CD4-positive, alpha-beta T cell (primary cell): ENCODE measurements around the gene ENPP7. TPM values are rescaled to one million over a fixed set of nuclear protein-coding genes. Genes with fewer than 3 reads are reported as not detected.

ENCODE experiments used
- ATAC-seq: fragments of 200-7000 bp; cut with Tn5 transposase; one replicate; pipeline ENCODE4 v1.10.0; 2022; ENCODE audit warnings: mild to moderate bottlenecking; ENCODE audit not compliant: poor library complexity
- CTCF ChIA-PET: fragments of 350-600 bp; sonication (Branson Sonifier 250); formaldehyde crosslinking; loops from one replicate; lab custom pipeline; 2021; ENCODE audit warnings: antibody characterized with exemption, inconsistent platforms; lab: Charles Lee
- POLR2A ChIA-PET: fragments of 350-600 bp; sonication (Branson Sonifier 250); formaldehyde crosslinking; loops from one replicate; lab custom pipeline; 2021; ENCODE audit warnings: antibody characterized with exemption, inconsistent platforms; lab: Charles Lee
- DNase-seq, 14 experiments: peaks; one replicate each; pipeline ENCODE4 v3.0.0-alpha.2; 2013 to 2020; ENCODE audit warnings: mixed read lengths in 2 of 14
- H3K27ac ChIP-seq, 2 donors: one replicate each; pipeline versions ENCODE4 v1.5.1 to v1.7.0; 2013; ENCODE audit warnings: low read length in 2 of 2, low read depth in 1 of 2, mild to moderate bottlenecking in 1 of 2
- H3K27me3 ChIP-seq, 2 experiments: 1 replicate in 1 of 2; 2 replicates in 1 of 2; pipeline versions ENCODE4 v1.6.1 to v1.7.0; 2013; ENCODE audit warnings: low read length in 2 of 2, control low read depth in 1 of 2, mild to moderate bottlenecking in 1 of 2, moderate library complexity in 1 of 2; ENCODE audit not compliant: insufficient read depth in 2 of 2, control insufficient read depth in 1 of 2
- H3K36me3 ChIP-seq: one replicate; pipeline ENCODE4 v1.6.1; 2013; ENCODE audit warnings: low read length, control low read depth; ENCODE audit not compliant: insufficient read depth
- H3K4me1 ChIP-seq: one replicate; pipeline ENCODE4 v1.6.1; 2013; ENCODE audit warnings: low read length, control low read depth; ENCODE audit not compliant: insufficient read depth
- H3K4me3 ChIP-seq: one replicate; pipeline ENCODE4 v1.5.1; 2013; ENCODE audit warnings: mild to moderate bottlenecking, low read length, moderate library complexity
- H3K9me3 ChIP-seq, 2 experiments: 1 replicate in 1 of 2; 2 replicates in 1 of 2; pipeline versions ENCODE4 v1.6.1 to v1.7.0; 2013; ENCODE audit warnings: low read length in 2 of 2, mild to moderate bottlenecking in 2 of 2, control low read depth in 1 of 2, moderate library complexity in 1 of 2; ENCODE audit not compliant: control insufficient read depth in 1 of 2, insufficient read depth in 1 of 2
- H3K27ac Mint-ChIP-seq: one replicate; pipeline ENCODE4 v1.8.0; 2020; ENCODE audit warnings: mixed read lengths
- H3K27me3 Mint-ChIP-seq: one replicate; pipeline ENCODE4 v1.8.0; 2021; ENCODE audit warnings: mixed read lengths
- H3K36me3 Mint-ChIP-seq: one replicate; pipeline ENCODE4 v1.8.0; 2021; ENCODE audit warnings: low read depth, mixed read lengths
- H3K4me1 Mint-ChIP-seq: one replicate; pipeline ENCODE4 v1.8.0; 2021; ENCODE audit warnings: low read depth, mixed read lengths
- H3K4me3 Mint-ChIP-seq: one replicate; pipeline ENCODE4 v1.8.0; 2020; ENCODE audit warnings: mild to moderate bottlenecking, mixed read lengths
- H3K9me3 Mint-ChIP-seq: one replicate; pipeline ENCODE4 v1.8.0; 2020; ENCODE audit warnings: mixed read lengths
- intact Hi-C, 2 experiments: fragments of 100-400 bp; cut with DNase I in 1 of 2; cut with micrococcal nuclease in 1 of 2; formaldehyde crosslinking; loops; one replicate each; pipeline versions ENCODE4 v1.15.1 to v1.9.0; 2023 to 2025; cut with DNase I, micrococcal nuclease
- total RNA-seq, 174 experiments: library from RNA in 2 of 174; stranded (reverse) in 2 of 174; gene quantifications; one replicate each; pipeline ENCODE4 v1.2.3 and lab custom pipeline; 2021 to 2026
- TF ChIP-seq, protein P1 (sequence below): fragments of 200-600 bp; IDR thresholded peaks from one replicate; pipeline ENCODE4 v1.8.0; 2022; ENCODE audit warnings: antibody characterized with exemption, mild to moderate bottlenecking

ENPP7 gene
- total RNA-seq, 2 experiments from 2014 or later = not detected

DNA sequence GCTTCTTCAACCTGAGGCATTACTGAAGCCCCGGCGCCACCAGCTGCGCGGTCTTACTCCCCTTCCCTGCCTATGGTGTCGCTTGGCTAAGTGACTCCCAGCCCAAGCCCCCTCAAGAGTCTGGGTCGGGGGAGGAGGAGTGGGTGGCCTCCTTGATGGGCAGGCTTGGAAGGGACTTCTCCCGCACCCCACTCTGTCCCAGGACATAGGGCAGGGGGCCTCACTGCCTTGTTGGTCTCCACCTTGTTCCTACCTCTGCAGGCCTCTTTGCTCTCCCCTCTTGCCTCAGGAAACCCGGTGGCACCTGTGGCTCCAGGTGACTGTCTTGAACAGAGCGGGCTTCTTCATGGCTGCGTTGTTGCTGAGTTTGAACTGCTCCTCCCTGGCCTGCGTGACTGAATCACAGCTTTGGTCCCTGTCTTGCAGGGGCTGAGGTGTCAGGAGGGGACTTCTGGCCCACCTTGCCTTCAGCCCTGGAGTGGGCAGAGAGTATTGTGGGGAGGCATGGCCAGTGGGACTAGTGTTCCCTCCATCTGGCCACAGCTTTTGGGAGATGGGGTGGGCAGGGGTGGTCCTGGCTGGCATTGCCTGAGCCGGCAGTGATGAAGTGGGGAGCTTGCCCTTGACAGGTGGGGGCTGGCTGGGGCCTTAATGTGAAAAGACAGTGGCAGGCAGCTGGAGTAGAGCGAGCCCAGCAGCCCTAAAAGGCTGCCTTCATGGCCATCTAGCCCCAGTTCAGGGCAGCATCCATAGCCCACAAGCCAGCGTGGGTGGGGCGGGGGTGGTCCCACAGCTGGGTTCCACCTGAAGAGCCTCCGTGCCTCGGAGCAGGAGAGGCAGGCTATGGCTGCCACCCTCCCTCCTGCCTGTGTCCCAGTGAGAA is 54.5 kb downstream of the ENPP7 start:
- Histone ChIP-seq H3K4me3 (no peak overlapping the region), H3K36me3 (no peaks in the 10 kb centered on the region), H3K27ac (no peak overlapping the region), H3K4me1 (peaks cover 15% of the 10 kb centered on the region), H3K27me3 (peaks cover 68 to 73% of the 10 kb centered on the region in 2 experiments), H3K9me3 (peaks cover 0 to 21% of the 10 kb centered on the region in 2 experiments)
- no peak for DNase-seq
- Mint-ChIP-seq H3K27me3 (peaks cover 78% of the 10 kb centered on the region), H3K4me3 (no peak overlapping the region), H3K36me3 (no peaks in the 10 kb centered on the region), H3K9me3 (no peaks in the 10 kb centered on the region), H3K27ac (no peak overlapping the region), H3K4me1 (peaks cover 9% of the 10 kb centered on the region)
- ChIA-PET CTCF (no interaction called here), POLR2A (no interaction called here)
- no peak for ATAC-seq
- intact Hi-C loops = no loop called here
- TF ChIP-seq, protein P1, sequence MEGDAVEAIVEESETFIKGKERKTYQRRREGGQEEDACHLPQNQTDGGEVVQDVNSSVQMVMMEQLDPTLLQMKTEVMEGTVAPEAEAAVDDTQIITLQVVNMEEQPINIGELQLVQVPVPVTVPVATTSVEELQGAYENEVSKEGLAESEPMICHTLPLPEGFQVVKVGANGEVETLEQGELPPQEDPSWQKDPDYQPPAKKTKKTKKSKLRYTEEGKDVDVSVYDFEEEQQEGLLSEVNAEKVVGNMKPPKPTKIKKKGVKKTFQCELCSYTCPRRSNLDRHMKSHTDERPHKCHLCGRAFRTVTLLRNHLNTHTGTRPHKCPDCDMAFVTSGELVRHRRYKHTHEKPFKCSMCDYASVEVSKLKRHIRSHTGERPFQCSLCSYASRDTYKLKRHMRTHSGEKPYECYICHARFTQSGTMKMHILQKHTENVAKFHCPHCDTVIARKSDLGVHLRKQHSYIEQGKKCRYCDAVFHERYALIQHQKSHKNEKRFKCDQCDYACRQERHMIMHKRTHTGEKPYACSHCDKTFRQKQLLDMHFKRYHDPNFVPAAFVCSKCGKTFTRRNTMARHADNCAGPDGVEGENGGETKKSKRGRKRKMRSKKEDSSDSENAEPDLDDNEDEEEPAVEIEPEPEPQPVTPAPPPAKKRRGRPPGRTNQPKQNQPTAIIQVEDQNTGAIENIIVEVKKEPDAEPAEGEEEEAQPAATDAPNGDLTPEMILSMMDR = no peak

DNA sequence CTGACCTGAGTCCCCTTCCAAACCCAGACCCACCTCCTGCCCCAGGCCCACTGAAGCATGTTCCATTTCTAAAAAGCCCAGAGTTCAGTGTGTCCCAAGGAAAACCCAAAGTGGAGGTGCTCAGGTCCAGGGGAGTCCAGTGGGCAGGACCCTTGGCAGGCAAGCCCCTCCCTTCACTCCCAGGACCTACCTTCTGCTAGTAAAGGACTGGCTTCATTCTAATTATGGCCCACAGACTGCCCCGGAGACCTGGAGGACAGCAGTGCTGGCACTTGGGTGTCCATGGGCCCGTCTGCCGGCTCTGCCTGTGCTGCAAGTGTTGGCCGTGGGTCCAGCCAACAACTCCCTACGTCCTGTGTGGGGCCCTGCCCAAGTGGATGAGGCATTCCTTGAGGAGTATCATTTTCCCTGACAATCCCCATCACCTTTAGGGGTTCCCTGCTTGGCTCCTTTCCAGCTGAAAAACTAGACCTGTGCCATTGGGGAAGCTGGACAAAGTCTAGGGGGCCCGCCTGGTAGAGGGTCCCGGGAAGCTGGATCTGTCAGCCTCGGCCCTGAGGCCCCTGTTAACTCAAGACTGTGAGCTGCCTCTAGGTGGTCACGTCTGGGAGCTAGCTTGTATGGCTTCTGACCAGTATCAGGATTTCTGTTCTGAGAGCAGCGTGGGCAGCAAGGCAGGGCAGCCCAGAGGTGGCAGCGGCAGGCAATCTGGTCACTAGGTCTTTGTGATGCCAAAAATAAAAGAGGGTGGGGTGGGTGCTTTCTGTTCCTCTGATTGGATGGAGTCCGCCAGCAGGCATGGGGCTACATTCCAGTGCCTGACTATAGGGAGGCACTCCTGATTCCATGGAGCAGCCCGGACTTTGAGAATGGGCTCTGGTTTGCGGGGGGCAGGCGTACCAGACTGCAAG is 55.4 kb downstream of the ENPP7 start:
- TF ChIP-seq, protein P1 = no peak
- no peaks in the 10 kb centered on the region for H3K36me3 Mint-ChIP-seq
- intact Hi-C loops = no loop called here
- peaks cover 8% of the 10 kb centered on the region for H3K4me1 Mint-ChIP-seq
- no peak for ATAC-seq
- no peak overlapping the region for H3K27ac Mint-ChIP-seq
- ChIA-PET CTCF (no interaction called here), POLR2A (no interaction called here)
- DNase-seq = no peak
- Histone ChIP-seq H3K27ac (no peak overlapping the region), H3K4me3 (no peak overlapping the region), H3K27me3 (peaks cover 68 to 79% of the 10 kb centered on the region in 2 experiments), H3K36me3 (no peaks in the 10 kb centered on the region), H3K9me3 (peaks cover 0 to 30% of the 10 kb centered on the region in 2 experiments), H3K4me1 (peaks cover 24% of the 10 kb centered on the region)
- H3K4me3 Mint-ChIP-seq = no peak overlapping the region
- H3K27me3 Mint-ChIP-seq = peaks cover 75% of the 10 kb centered on the region
- H3K9me3 Mint-ChIP-seq = no peaks in the 10 kb centered on the region

DNA sequence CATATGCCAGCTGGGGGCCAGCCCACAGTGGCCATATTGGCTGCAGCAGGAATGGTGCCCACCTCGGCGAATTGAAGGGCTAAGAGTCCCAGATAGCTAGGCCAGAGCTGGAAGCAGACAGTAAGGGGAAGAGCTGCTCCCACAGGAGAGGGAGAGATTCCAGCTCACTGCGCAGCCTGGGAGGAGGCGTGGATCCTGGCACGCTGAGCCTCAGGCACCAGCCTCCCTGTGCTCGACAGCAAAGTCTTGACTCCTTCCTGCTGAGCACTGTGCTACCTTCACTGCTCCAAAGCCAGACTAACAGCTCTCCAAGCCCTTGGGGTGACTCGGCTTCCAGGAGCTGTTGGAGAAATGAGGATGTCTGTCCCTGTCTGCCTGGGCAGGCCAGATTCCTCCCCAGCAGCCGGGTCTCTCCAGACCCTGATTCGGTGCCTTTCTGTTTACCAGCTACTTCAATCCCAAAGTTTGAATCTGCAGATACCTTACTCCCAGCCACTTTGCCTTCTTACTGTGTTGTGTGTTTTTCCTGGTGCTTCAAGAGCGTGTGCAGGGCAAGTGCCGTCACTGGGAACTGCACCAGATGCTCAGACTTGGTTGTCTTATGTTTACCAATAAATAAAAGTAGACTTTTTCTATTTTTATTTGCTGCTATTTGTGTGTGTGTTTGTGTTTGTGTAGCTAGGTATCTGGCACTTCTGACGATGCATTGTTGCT is 56.3 kb downstream of the ENPP7 start:
- Mint-ChIP-seq H3K9me3 (no peaks in the 10 kb centered on the region), H3K36me3 (no peaks in the 10 kb centered on the region), H3K27me3 (peaks cover 71% of the 10 kb centered on the region), H3K4me3 (no peak overlapping the region), H3K27ac (no peak overlapping the region), H3K4me1 (peaks cover 4% of the 10 kb centered on the region)
- Histone ChIP-seq H3K4me1 (peaks cover 28% of the 10 kb centered on the region), H3K9me3 (peaks cover 0 to 34% of the 10 kb centered on the region in 2 experiments), H3K27ac (no peak overlapping the region), H3K4me3 (no peak overlapping the region), H3K27me3 (peaks cover 67 to 79% of the 10 kb centered on the region in 2 experiments), H3K36me3 (no peaks in the 10 kb centered on the region)
- ATAC-seq (no peak), DNase-seq (no peak)
- TF ChIP-seq, protein P1 = no peak
- POLR2A ChIA-PET = no interaction called here
- CTCF ChIA-PET = no interaction called here
- intact Hi-C loops = no loop called here
